Measurements from ENCODE around the gene ZNF608. TPM values are rescaled to one million over a fixed set of nuclear protein-coding genes. Genes with fewer than 3 reads are reported as not detected.

ZNF608 gene
- total RNA-seq, 8 experiments from 2014 or later: 5.0 to 141 (median 99.6) TPM

DNA sequence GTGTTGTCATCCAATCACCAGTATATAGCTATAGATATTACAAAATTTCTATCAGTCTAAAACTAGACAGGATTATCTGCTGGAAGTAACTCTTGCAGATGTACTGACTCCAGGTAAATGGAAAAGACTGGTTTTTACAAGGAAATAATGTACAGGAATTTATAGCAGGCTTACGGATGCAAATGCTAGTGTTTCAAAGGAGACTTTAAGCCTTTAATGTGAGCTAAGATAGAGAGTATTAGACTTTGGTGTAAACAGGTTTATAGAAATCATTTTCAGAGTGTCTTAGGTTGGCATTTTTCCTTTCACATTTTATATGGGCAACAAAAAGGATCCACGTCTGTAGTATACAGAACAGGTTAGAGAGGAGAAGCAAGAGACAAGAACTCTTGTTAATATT is 16.1 kb downstream of the ZNF608 start:
- no peak for ATAC-seq (replicated peaks in 6 of 8)
- H3K4me1 ChIP-seq (replicated peaks in 1 of 2): peaks cover 87 to 93% of the 10 kb centered on the region in 2 donors
- H3K27ac ChIP-seq: no peak overlapping the region
- in situ Hi-C loops (cut with MboI; ENCODE audit: low pct_unique_long_range_greater_than_20kb in 2 of 9, low sequenced_read_pairs in 9 of 9, unreplicated experiment in 9 of 9): loop anchor here in 2 of 9 experiments (25.0 kb wide), 1 partner anchor 1068 kb away; no protein-coding TSS in a partner anchor
- 60 to 100% (median 93%) methylated on average over 1 to 2 of the region's 2 CpGs; no CpG with 5 or more reads in 2 of the 10 experiments for WGBS, 10 experiments
- no peak overlapping the region for H3K4me3 ChIP-seq

DNA sequence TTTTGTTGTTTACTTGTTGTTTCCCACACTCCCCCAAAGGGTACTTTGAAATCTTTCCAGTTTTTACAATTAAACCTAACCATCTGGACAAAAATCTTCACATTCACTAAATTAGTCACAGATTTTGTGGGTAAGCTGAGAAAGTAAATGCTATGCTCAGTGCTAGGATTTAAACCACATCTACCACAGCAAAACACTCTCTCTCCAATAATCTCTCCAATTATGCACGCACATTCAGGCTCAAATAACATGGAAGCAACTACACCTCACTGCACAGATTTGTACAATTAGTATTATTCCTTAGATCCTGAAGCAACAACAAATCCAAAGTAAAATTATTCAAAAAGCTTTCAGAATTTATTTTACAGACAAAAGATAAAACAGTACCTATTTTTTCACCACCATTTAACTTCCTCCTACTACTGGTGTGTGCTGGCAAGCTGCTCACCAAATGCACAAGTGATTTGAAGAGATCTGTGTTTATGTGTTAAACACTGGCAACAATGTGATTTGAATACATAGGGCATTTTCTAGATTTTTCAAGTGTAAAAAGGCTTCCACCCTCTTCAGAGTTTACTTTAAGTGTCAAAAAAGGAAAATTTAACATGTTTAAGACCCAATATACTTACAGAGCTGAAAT is 16.6 kb downstream of the ZNF608 start:
- H3K4me1 ChIP-seq (replicated peaks in 1 of 2): peaks cover 88 to 93% of the 10 kb centered on the region in 2 donors
- in situ Hi-C loops (cut with MboI; ENCODE audit: low pct_unique_long_range_greater_than_20kb in 2 of 9, low sequenced_read_pairs in 9 of 9, unreplicated experiment in 9 of 9): loop anchor here in 2 of 9 experiments (25.0 kb wide), 1 partner anchor 1068 kb away; no protein-coding TSS in a partner anchor
- no peak overlapping the region for H3K27ac ChIP-seq
- WGBS, 10 experiments: 17 to 100% (median 83%) methylated on average over 1 of the region's 1 CpG; no CpG with 5 or more reads in 5 of the 10 experiments
- ATAC-seq (replicated peaks in 6 of 8): no peak
- H3K4me3 ChIP-seq: no peak overlapping the region

DNA sequence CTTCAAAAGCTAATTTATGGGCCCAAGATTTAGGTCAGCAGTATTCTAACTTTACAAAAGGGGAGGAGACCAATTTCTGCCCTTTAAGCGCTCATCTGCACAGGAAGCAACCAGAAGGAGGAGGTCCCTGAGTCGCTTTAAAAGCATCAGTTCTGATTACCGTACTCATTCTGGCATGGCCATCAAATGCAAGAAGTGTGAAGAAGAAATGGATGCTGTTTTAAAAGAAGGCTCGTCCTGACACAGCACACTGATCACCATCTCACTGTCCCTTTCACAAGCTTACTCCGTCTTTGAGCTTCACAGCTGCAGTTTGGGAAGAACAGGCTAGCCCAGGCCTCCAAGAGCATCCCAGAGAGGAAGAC is 17.5 kb downstream of the ZNF608 start:
- in situ Hi-C loops (cut with MboI; ENCODE audit: low pct_unique_long_range_greater_than_20kb in 2 of 9, low sequenced_read_pairs in 9 of 9, unreplicated experiment in 9 of 9): loop anchor here in 2 of 9 experiments (25.0 kb wide), 1 partner anchor 1067 kb away; no protein-coding TSS in a partner anchor
- Histone ChIP-seq H3K4me1 (replicated peaks in 1 of 2) (peaks cover 87 to 93% of the 10 kb centered on the region in 2 donors), H3K27ac (no peak overlapping the region), H3K4me3 (no peak overlapping the region)
- peak in 4 of 8 experiments; percentile 16 to 43 (median 20) for ATAC-seq (replicated peaks in 6 of 8)
- 72 to 100% (median 90%) methylated on average over 1 to 4 of the region's 5 CpGs; no CpG with 5 or more reads in 5 of the 10 experiments for WGBS, 10 experiments

DNA sequence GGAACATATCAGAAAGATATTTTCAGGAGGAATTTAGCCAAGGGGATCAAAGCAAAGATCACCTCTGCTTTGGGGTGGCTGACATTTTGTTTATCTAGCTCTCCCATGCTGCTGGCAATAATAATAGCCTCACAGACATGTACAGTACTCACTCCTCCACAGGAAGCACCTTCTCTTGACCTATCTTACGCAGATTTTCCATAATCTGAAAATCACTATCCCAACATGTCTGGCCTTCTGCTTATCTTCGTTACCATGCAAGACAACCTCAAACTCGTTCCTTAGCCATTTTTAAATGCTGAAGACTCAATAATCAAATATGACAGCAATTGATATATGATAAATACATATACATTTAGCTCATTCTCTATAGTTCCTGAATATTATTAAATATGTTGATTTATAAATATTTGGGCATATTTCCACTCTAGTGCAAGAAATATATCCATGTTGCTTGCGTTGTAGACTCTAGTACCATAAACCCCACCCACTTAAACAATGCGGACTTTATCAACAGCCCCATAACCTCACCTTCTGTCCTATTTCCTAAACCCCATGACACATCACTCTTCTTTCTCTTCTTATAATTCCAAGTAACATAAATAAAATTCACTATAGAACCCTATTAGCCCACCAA is 18.0 kb downstream of the ZNF608 start:
- no peak overlapping the region for H3K27ac ChIP-seq
- 82 to 100% (median 99%) methylated on average over 1 to 5 of the region's 5 CpGs for WGBS, 10 experiments
- no peak for ATAC-seq (replicated peaks in 6 of 8)
- H3K4me1 ChIP-seq (replicated peaks in 1 of 2): peaks cover 83 to 91% of the 10 kb centered on the region in 2 donors
- in situ Hi-C loops (cut with MboI; ENCODE audit: low pct_unique_long_range_greater_than_20kb in 2 of 9, low sequenced_read_pairs in 9 of 9, unreplicated experiment in 9 of 9): loop anchor here in 2 of 9 experiments (25.0 kb wide), 1 partner anchor 1066 kb away; no protein-coding TSS in a partner anchor
- no peak overlapping the region for H3K4me3 ChIP-seq

GRCh38 chr5:124726631-124727362 is 19.6 kb downstream of the ZNF608 start:
- 83 to 100% (median 94%) methylated on average over 1 to 5 of the region's 5 CpGs; no CpG with 5 or more reads in 5 of the 10 experiments for WGBS, 10 experiments
- H3K4me3 ChIP-seq: no peak overlapping the region
- no peak for ATAC-seq (replicated peaks in 6 of 8)
- H3K27ac ChIP-seq: no peak overlapping the region
- in situ Hi-C loops (cut with MboI; ENCODE audit: low pct_unique_long_range_greater_than_20kb in 2 of 9, low sequenced_read_pairs in 9 of 9, unreplicated experiment in 9 of 9): loop anchor here in 2 of 9 experiments (25.0 kb wide), 1 partner anchor 1064 kb away; no protein-coding TSS in a partner anchor
- H3K4me1 ChIP-seq (replicated peaks in 1 of 2): peaks cover 82 to 88% of the 10 kb centered on the region in 2 donors

- H3K27ac ChIP-seq: no peak overlapping the region
- WGBS, 10 experiments: 19 to 100% (median 80%) methylated on average over 1 to 4 of the region's 4 CpGs; no CpG with 5 or more reads in 1 of the 10 experiments
Observed at GRCh38 chr5:124725622-124726258, 20.7 kb downstream of the ZNF608 start.

GRCh38 chr5:124725040-124725434 is 21.4 kb downstream of the ZNF608 start:
- Histone ChIP-seq H3K4me1 (replicated peaks in 1 of 2) (peaks cover 81 to 88% of the 10 kb centered on the region in 2 donors), H3K27ac (no peak overlapping the region), H3K4me3 (no peak overlapping the region)
- ATAC-seq (replicated peaks in 6 of 8): peak in 2 of 8 experiments; percentile 13 to 21
- WGBS, 10 experiments: 44 to 100% (median 85%) methylated on average over 1 to 4 of the region's 4 CpGs
- in situ Hi-C loops (cut with MboI; ENCODE audit: low pct_unique_long_range_greater_than_20kb in 2 of 9, low sequenced_read_pairs in 9 of 9, unreplicated experiment in 9 of 9): loop anchor here in 2 of 9 experiments (25.0 kb wide), 1 partner anchor 1063 kb away; no protein-coding TSS in a partner anchor

More at GRCh38 chr5:124725622-124726258, 20.7 kb downstream of the ZNF608 start:
- H3K4me1 ChIP-seq (replicated peaks in 1 of 2): peaks cover 82 to 88% of the 10 kb centered on the region in 2 donors
- peak in 1 of 8 experiments; percentile 16 for ATAC-seq (replicated peaks in 6 of 8)
- no peak overlapping the region for H3K4me3 ChIP-seq
- in situ Hi-C loops (cut with MboI; ENCODE audit: low pct_unique_long_range_greater_than_20kb in 2 of 9, low sequenced_read_pairs in 9 of 9, unreplicated experiment in 9 of 9): loop anchor here in 2 of 9 experiments (25.0 kb wide), 1 partner anchor 1063 kb away; no protein-coding TSS in a partner anchor

DNA sequence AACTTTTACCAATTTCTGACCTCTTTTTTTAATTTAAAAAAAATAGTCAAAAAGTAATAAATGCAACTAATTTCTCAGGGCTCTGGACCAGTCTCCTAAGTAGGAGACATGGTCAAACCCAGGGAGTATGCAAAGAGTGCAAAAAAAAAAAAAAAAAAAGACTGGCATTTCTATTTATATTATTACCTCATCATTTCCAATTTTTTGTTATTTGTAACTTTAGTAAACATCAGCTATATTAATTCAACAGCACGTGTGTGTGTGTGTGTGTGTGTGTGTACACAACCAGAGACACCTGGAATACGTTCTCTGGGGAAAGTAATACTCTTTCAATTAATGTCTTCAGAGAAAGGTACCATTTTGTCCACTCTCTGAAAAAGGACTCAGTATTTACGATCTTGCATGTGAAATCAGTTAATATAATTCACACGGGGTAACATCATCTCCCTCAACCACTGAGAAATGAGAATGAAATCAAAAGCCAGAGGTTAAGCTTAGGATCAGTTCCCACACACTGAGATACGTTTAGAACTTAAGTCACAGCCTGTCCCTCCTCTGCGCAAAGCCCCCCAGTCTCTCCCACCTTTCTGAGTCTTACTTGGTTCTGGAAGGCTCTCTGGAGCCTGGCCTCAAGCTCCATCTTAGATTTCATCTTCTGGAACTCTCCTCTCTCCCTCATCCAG is 21.9 kb downstream of the ZNF608 start:
- ATAC-seq (replicated peaks in 6 of 8): no peak
- H3K4me3 ChIP-seq: no peak overlapping the region
- 50 to 100% (median 91%) methylated on average over 1 to 5 of the region's 6 CpGs; no CpG with 5 or more reads in 1 of the 10 experiments for WGBS, 10 experiments
- in situ Hi-C loops (cut with MboI; ENCODE audit: low pct_unique_long_range_greater_than_20kb in 2 of 9, low sequenced_read_pairs in 9 of 9, unreplicated experiment in 9 of 9): loop anchor here in 2 of 9 experiments (25.0 kb wide), 1 partner anchor 1062 kb away; no protein-coding TSS in a partner anchor
- no peak overlapping the region for H3K27ac ChIP-seq
- peaks cover 81 to 88% of the 10 kb centered on the region in 2 donors for H3K4me1 ChIP-seq (replicated peaks in 1 of 2)

GRCh38 chr5:124721229-124721735 is 25.2 kb downstream of the ZNF608 start:
- in situ Hi-C loops (cut with MboI; ENCODE audit: low pct_unique_long_range_greater_than_20kb in 2 of 9, low sequenced_read_pairs in 9 of 9, unreplicated experiment in 9 of 9): no loop called here
- Histone ChIP-seq H3K27ac (no peak overlapping the region), H3K4me3 (no peak overlapping the region), H3K4me1 (replicated peaks in 1 of 2) (peaks cover 74 to 86% of the 10 kb centered on the region in 2 donors)
- peak in 2 of 8 experiments; percentile 34 to 82 for ATAC-seq (replicated peaks in 6 of 8)
- WGBS, 10 experiments: 47 to 83% (median 59%) methylated on average over 1 to 5 of the region's 8 CpGs

GRCh38 chr5:124720593-124720992 is 25.8 kb downstream of the ZNF608 start:
- WGBS, 10 experiments: 48 to 100% (median 71%) methylated on average over 2 to 4 of the region's 4 CpGs
- Histone ChIP-seq H3K4me1 (replicated peaks in 1 of 2) (peaks cover 67 to 80% of the 10 kb centered on the region in 2 donors), H3K4me3 (no peak overlapping the region), H3K27ac (no peak overlapping the region)
- no peak for ATAC-seq (replicated peaks in 6 of 8)
- in situ Hi-C loops (cut with MboI; ENCODE audit: low pct_unique_long_range_greater_than_20kb in 2 of 9, low sequenced_read_pairs in 9 of 9, unreplicated experiment in 9 of 9): no loop called here

DNA sequence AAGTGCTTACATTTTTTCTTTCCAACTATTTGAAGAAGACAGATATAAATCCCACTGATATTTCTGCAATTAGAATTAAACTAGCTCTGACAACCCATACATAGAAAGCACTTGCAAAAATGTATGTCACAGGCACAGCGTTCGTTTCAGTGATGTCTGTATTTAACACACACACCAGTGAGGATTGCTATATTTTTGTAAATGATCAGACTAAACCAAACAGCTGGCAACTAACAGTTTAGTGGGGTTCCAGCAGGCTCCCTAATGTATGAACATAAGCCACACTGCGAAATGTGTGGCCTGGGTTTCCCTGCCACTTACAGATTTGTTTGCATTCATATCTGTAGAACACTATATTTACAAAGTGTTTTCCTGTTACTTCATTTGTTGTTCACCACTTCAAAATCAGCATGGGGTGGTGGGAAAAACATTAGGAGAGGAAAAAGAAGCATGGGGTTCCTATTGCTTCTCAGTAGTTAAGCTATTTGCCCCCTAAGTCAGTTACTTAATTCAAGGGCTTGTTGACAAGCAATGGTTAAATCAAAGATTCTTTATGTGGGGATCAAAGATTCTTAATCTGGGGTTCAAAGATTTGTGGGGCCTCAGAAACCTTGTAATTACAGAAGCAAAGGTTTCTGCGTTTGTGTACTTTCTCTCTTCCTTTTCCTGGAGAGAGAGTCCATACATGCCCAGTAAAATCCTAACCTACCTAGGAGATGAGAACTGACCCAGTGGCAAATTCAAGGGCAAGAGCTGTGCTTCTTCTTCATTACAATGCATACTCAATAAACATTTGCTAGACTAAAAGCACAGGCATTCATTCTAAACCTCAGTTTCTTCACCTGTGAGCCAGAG is 27.1 kb downstream of the ZNF608 start:
- H3K4me1 ChIP-seq (replicated peaks in 1 of 2): peaks cover 57 to 76% of the 10 kb centered on the region in 2 donors
- no peak for ATAC-seq (replicated peaks in 6 of 8)
- 63 to 100% (median 95%) methylated on average over 1 to 4 of the region's 4 CpGs for WGBS, 10 experiments
- H3K4me3 ChIP-seq: no peak overlapping the region
- in situ Hi-C loops (cut with MboI; ENCODE audit: low pct_unique_long_range_greater_than_20kb in 2 of 9, low sequenced_read_pairs in 9 of 9, unreplicated experiment in 9 of 9): no loop called here
- no peak overlapping the region for H3K27ac ChIP-seq
